Measurements from ENCODE around the gene FXYD3.
"Not testable (repeated sequence)": the region's sequence is repeated elsewhere in the genome, so short reads cannot be mapped to it uniquely, and the experiment has no call there.

The FXYD3 gene

GRCh38 chr19:35087393-35087792, 28.2 kb upstream of the FXYD3 start:
- DNase-seq, result no peak

GRCh38 chr19:35088131-35088913, 27.3 kb upstream of the FXYD3 start:
- DNase-seq, result no peak

- DNase-seq, result no peak
Measured at GRCh38 chr19:35089554-35089953, 26.1 kb upstream of the FXYD3 start.

- no peak for DNase-seq
Measured at GRCh38 chr19:35090160-35090505, 25.5 kb upstream of the FXYD3 start.

GRCh38 chr19:35090506-35091214, 25.0 kb upstream of the FXYD3 start:
- peak; percentile 55 for DNase-seq

- DNase-seq, result no peak
Measured at GRCh38 chr19:35093430-35093829, 22.2 kb upstream of the FXYD3 start.

GRCh38 chr19:35093941-35094647, 21.5 kb upstream of the FXYD3 start:
- no peak for DNase-seq

- no peak for DNase-seq
Measured at GRCh38 chr19:35094656-35095055, 21.0 kb upstream of the FXYD3 start.

- DNase-seq, result no peak
Measured at GRCh38 chr19:35095667-35096368, 19.8 kb upstream of the FXYD3 start.

GRCh38 chr19:35098413-35099049, 17.1 kb upstream of the FXYD3 start:
- no peak for DNase-seq

GRCh38 chr19:35099155-35099896, 16.3 kb upstream of the FXYD3 start:
- no peak for DNase-seq

GRCh38 chr19:35099897-35100275, 15.7 kb upstream of the FXYD3 start:
- no peak for DNase-seq

GRCh38 chr19:35100588-35101533, 14.8 kb upstream of the FXYD3 start:
- DNase-seq, result no peak

GRCh38 chr19:35101949-35102348, 13.7 kb upstream of the FXYD3 start:
- not testable (repeated sequence) for DNase-seq

- DNase-seq, result not testable (repeated sequence)
Measured at GRCh38 chr19:35103614-35104013, 12.0 kb upstream of the FXYD3 start.

- no peak for DNase-seq
Measured at GRCh38 chr19:35104361-35104760, 11.3 kb upstream of the FXYD3 start.

- DNase-seq, result no peak
Measured at GRCh38 chr19:35105047-35105410, 10.6 kb upstream of the FXYD3 start.

GRCh38 chr19:35105411-35106290, 10.0 kb upstream of the FXYD3 start:
- DNase-seq, result no peak

GRCh38 chr19:35106291-35106583, 9.4 kb upstream of the FXYD3 start:
- no peak for DNase-seq

GRCh38 chr19:35106898-35107541, 8.6 kb upstream of the FXYD3 start:
- no peak for DNase-seq

Data from DMS153 (cell line).